ENCODE data around the gene PCID2. TPM values are rescaled to one million over a fixed set of nuclear protein-coding genes. Genes with fewer than 3 reads are reported as not detected.

The PCID2 gene
- polyA plus RNA-seq, 1 experiment, result 107 TPM

DNA sequence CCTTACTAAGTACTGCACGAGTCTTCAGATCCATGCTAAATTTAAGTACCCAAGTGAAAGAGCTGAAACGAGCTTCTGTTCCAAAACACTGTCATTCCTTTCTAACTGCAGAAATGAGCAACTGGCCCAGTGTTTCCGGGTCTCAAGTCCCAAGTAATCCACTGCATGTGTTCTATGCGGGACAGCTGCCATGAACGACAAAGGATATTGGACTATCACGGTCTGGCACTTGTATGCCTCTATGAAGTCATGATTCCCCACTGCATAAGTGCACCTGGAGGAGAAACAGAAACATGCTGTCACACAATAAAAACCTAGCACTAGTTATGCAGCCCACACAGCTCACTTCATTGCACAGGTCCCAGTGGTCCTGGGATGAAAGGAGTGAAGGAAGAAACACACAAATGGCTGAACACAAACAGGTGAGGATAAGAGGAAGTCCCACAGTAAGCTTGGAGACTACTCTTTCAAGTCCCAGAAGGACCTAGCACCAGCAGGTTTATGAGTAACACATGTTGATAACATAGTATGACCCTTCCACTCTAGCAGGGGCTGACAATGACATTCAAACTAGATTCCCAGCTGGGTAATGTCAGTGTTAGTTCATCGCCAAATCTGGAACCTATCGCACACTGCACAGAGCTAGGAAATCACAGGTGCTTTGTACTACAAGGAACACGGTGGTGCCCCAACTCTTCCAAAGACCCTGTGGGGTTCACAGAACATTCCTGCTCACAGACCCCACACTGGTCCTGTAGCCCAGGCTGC lies 11.3 kb downstream of the PCID2 start:
- Histone ChIP-seq H3K4me3 (ENCODE audit: low read depth, low read length) (no peak overlapping the region), H3K27ac (ENCODE audit: low read depth, low read length) (no peak overlapping the region), H3K9me3 (ENCODE audit: control insufficient read depth, insufficient read depth, low read length) (no peaks in the 10 kb centered on the region), H3K27me3 (ENCODE audit: control insufficient read depth, insufficient read depth, low read length) (no peaks in the 10 kb centered on the region)
- ChIA-PET CTCF (no interaction called here), POLR2A (no interaction called here)
- DNase-seq (ENCODE audit: low read depth, low spot score), result no peak
- TF ChIP-seq, protein P1, sequence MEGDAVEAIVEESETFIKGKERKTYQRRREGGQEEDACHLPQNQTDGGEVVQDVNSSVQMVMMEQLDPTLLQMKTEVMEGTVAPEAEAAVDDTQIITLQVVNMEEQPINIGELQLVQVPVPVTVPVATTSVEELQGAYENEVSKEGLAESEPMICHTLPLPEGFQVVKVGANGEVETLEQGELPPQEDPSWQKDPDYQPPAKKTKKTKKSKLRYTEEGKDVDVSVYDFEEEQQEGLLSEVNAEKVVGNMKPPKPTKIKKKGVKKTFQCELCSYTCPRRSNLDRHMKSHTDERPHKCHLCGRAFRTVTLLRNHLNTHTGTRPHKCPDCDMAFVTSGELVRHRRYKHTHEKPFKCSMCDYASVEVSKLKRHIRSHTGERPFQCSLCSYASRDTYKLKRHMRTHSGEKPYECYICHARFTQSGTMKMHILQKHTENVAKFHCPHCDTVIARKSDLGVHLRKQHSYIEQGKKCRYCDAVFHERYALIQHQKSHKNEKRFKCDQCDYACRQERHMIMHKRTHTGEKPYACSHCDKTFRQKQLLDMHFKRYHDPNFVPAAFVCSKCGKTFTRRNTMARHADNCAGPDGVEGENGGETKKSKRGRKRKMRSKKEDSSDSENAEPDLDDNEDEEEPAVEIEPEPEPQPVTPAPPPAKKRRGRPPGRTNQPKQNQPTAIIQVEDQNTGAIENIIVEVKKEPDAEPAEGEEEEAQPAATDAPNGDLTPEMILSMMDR (IDR thresholded peaks at IDR 0.05; ENCODE audit: low read depth, low read length), result no peak

GRCh38 chr13:113195360-113195759 lies 13.1 kb downstream of the PCID2 start:
- Histone ChIP-seq H3K27ac (ENCODE audit: low read depth, low read length) (no peak overlapping the region), H3K9me3 (ENCODE audit: control insufficient read depth, insufficient read depth, low read length) (no peaks in the 10 kb centered on the region), H3K27me3 (ENCODE audit: control insufficient read depth, insufficient read depth, low read length) (no peaks in the 10 kb centered on the region), H3K4me3 (ENCODE audit: low read depth, low read length) (no peak overlapping the region)
- ChIA-PET CTCF (no interaction called here), POLR2A (no interaction called here)
- no peak for DNase-seq (ENCODE audit: low read depth, low spot score)
- TF ChIP-seq, protein P1 (IDR thresholded peaks at IDR 0.05; ENCODE audit: low read depth, low read length), result no peak

GRCh38 chr13:113192902-113193301 lies 15.6 kb downstream of the PCID2 start:
- POLR2A ChIA-PET, result interaction anchor here (0.7 to 1.3 kb wide), 2 partner anchors 11 to 17 kb away, joined by 3 to 10 read pairs; partner anchors contain the start of genes CUL4A and PCID2
- TF ChIP-seq, protein P1 (IDR thresholded peaks at IDR 0.05; ENCODE audit: low read depth, low read length), result no peak
- DNase-seq (ENCODE audit: low read depth, low spot score), result no peak
- peaks cover 9% of the 10 kb centered on the region for H3K9me3 ChIP-seq (ENCODE audit: control insufficient read depth, insufficient read depth, low read length)
- CTCF ChIA-PET, result no interaction called here
- no peaks in the 10 kb centered on the region for H3K27me3 ChIP-seq (ENCODE audit: control insufficient read depth, insufficient read depth, low read length)
- H3K27ac ChIP-seq (ENCODE audit: low read depth, low read length), result no peak overlapping the region
- H3K4me3 ChIP-seq (ENCODE audit: low read depth, low read length), result no peak overlapping the region

DNA sequence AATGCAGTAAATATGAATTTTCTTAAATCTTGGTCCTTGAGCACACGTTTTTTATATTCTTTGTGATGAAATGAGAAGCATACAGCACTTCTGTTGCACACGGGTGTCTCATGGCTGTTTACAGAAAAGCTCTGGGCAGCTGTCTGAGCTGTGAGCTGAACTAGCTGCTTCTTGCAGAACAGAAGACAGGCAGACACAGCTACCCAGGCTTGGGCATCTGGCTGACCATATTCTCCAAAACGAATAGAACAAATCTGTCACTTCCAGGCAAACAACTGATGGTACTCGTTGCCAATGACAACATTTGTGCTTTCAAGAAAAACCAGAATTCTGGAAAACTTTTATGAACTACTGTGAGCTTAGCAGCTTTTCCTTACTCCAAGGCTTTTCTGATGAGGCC lies 16.2 kb downstream of the PCID2 start:
- Histone ChIP-seq H3K27me3 (ENCODE audit: control insufficient read depth, insufficient read depth, low read length) (no peaks in the 10 kb centered on the region), H3K4me3 (ENCODE audit: low read depth, low read length) (no peak overlapping the region), H3K27ac (ENCODE audit: low read depth, low read length) (peak overlapping the region; percentile 13), H3K9me3 (ENCODE audit: control insufficient read depth, insufficient read depth, low read length) (peaks cover 10% of the 10 kb centered on the region)
- POLR2A ChIA-PET, result interaction anchor here (0.7 to 1.3 kb wide), 2 partner anchors 11 to 17 kb away, joined by 3 to 10 read pairs; partner anchors contain the start of genes CUL4A and PCID2
- CTCF ChIA-PET, result interaction anchor here (0.8 to 1.8 kb wide), 2 partner anchors 12 to 249 kb away, joined by 3 to 4 read pairs; no protein-coding TSS in a partner anchor
- TF ChIP-seq, protein P1 (IDR thresholded peaks at IDR 0.05; ENCODE audit: low read depth, low read length), result no peak
- no peak for DNase-seq (ENCODE audit: low read depth, low spot score)

GRCh38 chr13:113190181-113190580 lies 18.3 kb downstream of the PCID2 start:
- TF ChIP-seq, protein P1 (IDR thresholded peaks at IDR 0.05; ENCODE audit: low read depth, low read length), result no peak
- Histone ChIP-seq H3K27ac (ENCODE audit: low read depth, low read length) (no peak overlapping the region), H3K9me3 (ENCODE audit: control insufficient read depth, insufficient read depth, low read length) (peaks cover 10% of the 10 kb centered on the region), H3K27me3 (ENCODE audit: control insufficient read depth, insufficient read depth, low read length) (no peaks in the 10 kb centered on the region), H3K4me3 (ENCODE audit: low read depth, low read length) (no peak overlapping the region)
- ChIA-PET CTCF (no interaction called here), POLR2A (interaction anchor here (1.0 kb wide), 1 partner anchor 12 kb away, joined by 3 read pairs; no protein-coding TSS in a partner anchor)
- DNase-seq (ENCODE audit: low read depth, low spot score), result no peak
